Cardiac atrium fibroblast (primary cell): ENCODE data around the gene DDX18. TPM values are rescaled to one million over a fixed set of nuclear protein-coding genes. Genes with fewer than 3 reads are reported as not detected.

ENCODE experiments used
- total RNA-seq: library from RNA; depleted of rRNA; stranded (reverse); fragments of >200 nt; gene quantifications from 2 replicates; pipeline ENCODE4 v1.2.3, GENCODE V29; 2015

The DDX18 gene
- 24.7 and 33.0 TPM in 2 replicates for total RNA-seq

GRCh38 chr2:117814417-117815264 lies at the start of gene DDX18:
DDX18 (plus strand) TSS chr2:117814691; CDS start chr2:117814778, 87 bp downstream.

Other genes with a start within 250 kb of the DDX18 start
- 9.4 and 15.3 TPM in 2 replicates for gene CCDC93, start 199.4 kb downstream of the DDX18 start, total RNA-seq